ENCODE data around the gene MXD4.

Gene MXD4

GRCh38 chr4:2250357-2251072 is 11.4 kb downstream of the MXD4 start:
- Histone ChIP-seq H3K4me1 (ENCODE audit: control insufficient read depth in 5 of 5, insufficient read depth in 5 of 5, low read length in 5 of 5) (peaks cover 0 to 31% (median 17%) of the 10 kb centered on the region in 5 donors), H3K9me3 (ENCODE audit: control insufficient read depth in 5 of 5, low read length in 5 of 5) (no peaks in the 10 kb centered on the region), H3K27me3 (ENCODE audit: control insufficient read depth in 5 of 5, insufficient read depth in 4 of 5, low read length in 5 of 5) (no peaks in the 10 kb centered on the region), H3K9ac (ENCODE audit: low read length in 5 of 5) (no peak overlapping the region), H3K36me3 (ENCODE audit: control insufficient read depth in 5 of 5, insufficient read depth in 5 of 5, low read length in 5 of 5) (peaks cover 0 to 86% (median 71%) of the 10 kb centered on the region in 5 donors), H3K27ac (ENCODE audit: low read depth, low read length) (no peak overlapping the region), H3K4me3 (ENCODE audit: low read depth in 1 of 5, low read length in 5 of 5) (no peak overlapping the region)

GRCh38 chr4:2249526-2250356 is 12.2 kb downstream of the MXD4 start:
- Histone ChIP-seq H3K9ac (ENCODE audit: low read length in 5 of 5) (no peak overlapping the region), H3K27me3 (ENCODE audit: control insufficient read depth in 5 of 5, insufficient read depth in 4 of 5, low read length in 5 of 5) (no peaks in the 10 kb centered on the region), H3K36me3 (ENCODE audit: control insufficient read depth in 5 of 5, insufficient read depth in 5 of 5, low read length in 5 of 5) (peaks cover 0 to 80% (median 66%) of the 10 kb centered on the region in 5 donors), H3K4me1 (ENCODE audit: control insufficient read depth in 5 of 5, insufficient read depth in 5 of 5, low read length in 5 of 5) (peaks cover 0 to 31% (median 18%) of the 10 kb centered on the region in 5 donors), H3K9me3 (ENCODE audit: control insufficient read depth in 5 of 5, low read length in 5 of 5) (no peaks in the 10 kb centered on the region), H3K4me3 (ENCODE audit: low read depth in 1 of 5, low read length in 5 of 5) (no peak overlapping the region), H3K27ac (ENCODE audit: low read depth, low read length) (no peak overlapping the region)

GRCh38 chr4:2248821-2249261 is 13.1 kb downstream of the MXD4 start:
- Histone ChIP-seq H3K4me1 (ENCODE audit: control insufficient read depth in 5 of 5, insufficient read depth in 5 of 5, low read length in 5 of 5) (peaks cover 1 to 33% (median 17%) of the 10 kb centered on the region in 5 donors), H3K36me3 (ENCODE audit: control insufficient read depth in 5 of 5, insufficient read depth in 5 of 5, low read length in 5 of 5) (peaks cover 0 to 71% (median 58%) of the 10 kb centered on the region in 5 donors), H3K4me3 (ENCODE audit: low read depth in 1 of 5, low read length in 5 of 5) (no peak overlapping the region), H3K9me3 (ENCODE audit: control insufficient read depth in 5 of 5, low read length in 5 of 5) (no peaks in the 10 kb centered on the region), H3K9ac (ENCODE audit: low read length in 5 of 5) (no peak overlapping the region), H3K27me3 (ENCODE audit: control insufficient read depth in 5 of 5, insufficient read depth in 4 of 5, low read length in 5 of 5) (no peaks in the 10 kb centered on the region), H3K27ac (ENCODE audit: low read depth, low read length) (no peak overlapping the region)

- Histone ChIP-seq H3K9ac (ENCODE audit: low read length in 5 of 5) (no peak overlapping the region), H3K9me3 (ENCODE audit: control insufficient read depth in 5 of 5, low read length in 5 of 5) (no peaks in the 10 kb centered on the region), H3K27me3 (ENCODE audit: control insufficient read depth in 5 of 5, insufficient read depth in 4 of 5, low read length in 5 of 5) (no peaks in the 10 kb centered on the region), H3K4me3 (ENCODE audit: low read depth in 1 of 5, low read length in 5 of 5) (no peak overlapping the region), H3K27ac (ENCODE audit: low read depth, low read length) (no peak overlapping the region), H3K4me1 (ENCODE audit: control insufficient read depth in 5 of 5, insufficient read depth in 5 of 5, low read length in 5 of 5) (peaks cover 3 to 33% (median 17%) of the 10 kb centered on the region in 5 donors), H3K36me3 (ENCODE audit: control insufficient read depth in 5 of 5, insufficient read depth in 5 of 5, low read length in 5 of 5) (peaks cover 0 to 65% (median 52%) of the 10 kb centered on the region in 5 donors)
These were observed 13.7 kb downstream of the MXD4 start for GRCh38 chr4:2248044-2248780.

GRCh38 chr4:2247128-2248043 is 14.5 kb downstream of the MXD4 start:
- Histone ChIP-seq H3K27ac (ENCODE audit: low read depth, low read length) (no peak overlapping the region), H3K27me3 (ENCODE audit: control insufficient read depth in 5 of 5, insufficient read depth in 4 of 5, low read length in 5 of 5) (no peaks in the 10 kb centered on the region), H3K36me3 (ENCODE audit: control insufficient read depth in 5 of 5, insufficient read depth in 5 of 5, low read length in 5 of 5) (peaks cover 0 to 58% (median 46%) of the 10 kb centered on the region in 5 donors), H3K9ac (ENCODE audit: low read length in 5 of 5) (no peak overlapping the region), H3K9me3 (ENCODE audit: control insufficient read depth in 5 of 5, low read length in 5 of 5) (no peaks in the 10 kb centered on the region), H3K4me1 (ENCODE audit: control insufficient read depth in 5 of 5, insufficient read depth in 5 of 5, low read length in 5 of 5) (peaks cover 3 to 37% (median 21%) of the 10 kb centered on the region in 5 donors), H3K4me3 (ENCODE audit: low read depth in 1 of 5, low read length in 5 of 5) (no peak overlapping the region)

- no peak overlapping the region for H3K4me3 ChIP-seq (ENCODE audit: low read depth in 1 of 5, low read length in 5 of 5)
- no peaks in the 10 kb centered on the region for H3K9me3 ChIP-seq (ENCODE audit: control insufficient read depth in 5 of 5, low read length in 5 of 5)
- no peak overlapping the region for H3K9ac ChIP-seq (ENCODE audit: low read length in 5 of 5)
- H3K36me3 ChIP-seq (ENCODE audit: control insufficient read depth in 5 of 5, insufficient read depth in 5 of 5, low read length in 5 of 5) = peaks cover 0 to 50% (median 39%) of the 10 kb centered on the region in 5 donors
- H3K27me3 ChIP-seq (ENCODE audit: control insufficient read depth in 5 of 5, insufficient read depth in 4 of 5, low read length in 5 of 5) = no peaks in the 10 kb centered on the region
- no peak overlapping the region for H3K27ac ChIP-seq (ENCODE audit: low read depth, low read length)
- H3K4me1 ChIP-seq (ENCODE audit: control insufficient read depth in 5 of 5, insufficient read depth in 5 of 5, low read length in 5 of 5) = peaks cover 3 to 37% (median 24%) of the 10 kb centered on the region in 5 donors
These were observed 15.4 kb downstream of the MXD4 start for GRCh38 chr4:2246384-2247127.

GRCh38 chr4:2245787-2246275 is 16.1 kb downstream of the MXD4 start:
- Histone ChIP-seq H3K9me3 (ENCODE audit: control insufficient read depth in 5 of 5, low read length in 5 of 5) (no peaks in the 10 kb centered on the region), H3K4me3 (ENCODE audit: low read depth in 1 of 5, low read length in 5 of 5) (no peak overlapping the region), H3K27ac (ENCODE audit: low read depth, low read length) (no peak overlapping the region), H3K36me3 (ENCODE audit: control insufficient read depth in 5 of 5, insufficient read depth in 5 of 5, low read length in 5 of 5) (peaks cover 0 to 42% (median 31%) of the 10 kb centered on the region in 5 donors), H3K27me3 (ENCODE audit: control insufficient read depth in 5 of 5, insufficient read depth in 4 of 5, low read length in 5 of 5) (no peaks in the 10 kb centered on the region), H3K4me1 (ENCODE audit: control insufficient read depth in 5 of 5, insufficient read depth in 5 of 5, low read length in 5 of 5) (peaks cover 6 to 43% (median 31%) of the 10 kb centered on the region in 5 donors), H3K9ac (ENCODE audit: low read length in 5 of 5) (peak overlapping the region in 1 of 5 donors; percentile 17)

- peaks cover 10 to 49% (median 37%) of the 10 kb centered on the region in 5 donors for H3K4me1 ChIP-seq (ENCODE audit: control insufficient read depth in 5 of 5, insufficient read depth in 5 of 5, low read length in 5 of 5)
- peak overlapping the region; percentile 24 for H3K27ac ChIP-seq (ENCODE audit: low read depth, low read length)
- H3K36me3 ChIP-seq (ENCODE audit: control insufficient read depth in 5 of 5, insufficient read depth in 5 of 5, low read length in 5 of 5) = peaks cover 0 to 36% (median 25%) of the 10 kb centered on the region in 5 donors
- H3K9ac ChIP-seq (ENCODE audit: low read length in 5 of 5) = peak overlapping the region in 2 of 5 donors; percentile 2 to 17
- no peak overlapping the region for H3K4me3 ChIP-seq (ENCODE audit: low read depth in 1 of 5, low read length in 5 of 5)
- H3K27me3 ChIP-seq (ENCODE audit: control insufficient read depth in 5 of 5, insufficient read depth in 4 of 5, low read length in 5 of 5) = no peaks in the 10 kb centered on the region
- H3K9me3 ChIP-seq (ENCODE audit: control insufficient read depth in 5 of 5, low read length in 5 of 5) = no peaks in the 10 kb centered on the region
These were observed 16.7 kb downstream of the MXD4 start for GRCh38 chr4:2245057-2245786.

Data from subcutaneous abdominal adipose tissue (tissue), 5 donors.